Prostate gland (tissue), 2 donors: Measurements from ENCODE around the gene SLC39A13.

Source experiments
- POLR2A ChIP-seq: fragments of 450-650 bp; IDR thresholded peaks from one replicate; pipeline ENCODE4 v1.6.1; 2016; ENCODE audit warnings: antibody characterized with exemption, mild to moderate bottlenecking
- POLR2AphosphoS5 ChIP-seq: sonication (generic); formaldehyde crosslinking; IDR thresholded peaks from one replicate; pipeline ENCODE4 v1.6.1; 2017; ENCODE audit warnings: antibody characterized with exemption
- TF ChIP-seq, protein P1 (sequence below), 4 experiments: fragments of 200-600 bp in 2 of 4; fragments of 450-650 bp in 2 of 4; sonication (generic) in 2 of 4; IDR thresholded peaks; 1 replicate in 3 of 4; 2 replicates in 1 of 4; pipeline ENCODE4 v1.5.1; 2016 to 2019; ENCODE audit warnings: antibody characterized with exemption in 4 of 4, mild to moderate bottlenecking in 2 of 4, moderate library complexity in 2 of 4

DNA sequence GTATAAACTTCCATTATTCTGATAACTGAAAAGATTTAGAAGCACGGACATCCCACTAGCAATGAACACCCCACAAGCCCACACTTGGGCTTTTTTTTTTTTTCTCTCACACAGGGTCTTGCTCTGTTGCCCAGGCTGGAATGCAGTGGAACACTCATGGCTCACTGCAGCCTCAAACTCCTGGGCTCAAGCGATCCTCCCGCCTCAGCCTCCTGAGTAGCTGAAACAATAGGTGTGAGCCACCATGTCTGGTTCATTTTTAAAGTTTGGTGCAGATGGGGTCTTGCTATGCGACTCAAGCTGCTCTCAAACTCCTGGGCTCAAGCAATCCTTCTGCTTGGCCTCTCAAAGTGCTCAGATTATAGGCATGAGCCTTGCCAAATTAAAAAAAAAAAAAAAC is 37.5 kb downstream of the SLC39A13 start:
- TF ChIP-seq POLR2AphosphoS5 (no peak), POLR2A (no peak)
- TF ChIP-seq, protein P1, sequence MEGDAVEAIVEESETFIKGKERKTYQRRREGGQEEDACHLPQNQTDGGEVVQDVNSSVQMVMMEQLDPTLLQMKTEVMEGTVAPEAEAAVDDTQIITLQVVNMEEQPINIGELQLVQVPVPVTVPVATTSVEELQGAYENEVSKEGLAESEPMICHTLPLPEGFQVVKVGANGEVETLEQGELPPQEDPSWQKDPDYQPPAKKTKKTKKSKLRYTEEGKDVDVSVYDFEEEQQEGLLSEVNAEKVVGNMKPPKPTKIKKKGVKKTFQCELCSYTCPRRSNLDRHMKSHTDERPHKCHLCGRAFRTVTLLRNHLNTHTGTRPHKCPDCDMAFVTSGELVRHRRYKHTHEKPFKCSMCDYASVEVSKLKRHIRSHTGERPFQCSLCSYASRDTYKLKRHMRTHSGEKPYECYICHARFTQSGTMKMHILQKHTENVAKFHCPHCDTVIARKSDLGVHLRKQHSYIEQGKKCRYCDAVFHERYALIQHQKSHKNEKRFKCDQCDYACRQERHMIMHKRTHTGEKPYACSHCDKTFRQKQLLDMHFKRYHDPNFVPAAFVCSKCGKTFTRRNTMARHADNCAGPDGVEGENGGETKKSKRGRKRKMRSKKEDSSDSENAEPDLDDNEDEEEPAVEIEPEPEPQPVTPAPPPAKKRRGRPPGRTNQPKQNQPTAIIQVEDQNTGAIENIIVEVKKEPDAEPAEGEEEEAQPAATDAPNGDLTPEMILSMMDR (IDR thresholded peaks at IDR 0.05), result no peak
